IMR-90 (cell line): ENCODE data around the gene TSKU.

Source experiments
- CEBPB ChIP-seq: IDR thresholded peaks from 2 replicates; pipeline ENCODE4 v1.6.1; 2012; ENCODE audit warnings: low read depth, low read length, improper control_type of control experiment
- CTCF ChIP-seq: conservative IDR thresholded peaks from 2 replicates; pipeline ENCODE4 v1.5.1; 2012; ENCODE audit warnings: mild to moderate bottlenecking, low read depth, low read length, improper control_type of control experiment
- POLR2A ChIP-seq: IDR thresholded peaks from 2 replicates; pipeline ENCODE4 v1.6.1; 2012; ENCODE audit warnings: mild to moderate bottlenecking, low read depth, low read length
- RAD21 ChIP-seq: IDR thresholded peaks from 2 replicates; pipeline ENCODE4 v1.6.1; 2012; ENCODE audit warnings: low read length, improper control_type of control experiment
- RCOR1 ChIP-seq: IDR thresholded peaks from 2 replicates; pipeline ENCODE4 v1.6.1; 2012; ENCODE audit warnings: mild to moderate bottlenecking, low read length, improper control_type of control experiment; ENCODE audit not compliant: insufficient replicate concordance
- RFX5 ChIP-seq: IDR thresholded peaks from 2 replicates; pipeline ENCODE4 v1.8.0; 2012; ENCODE audit warnings: low read depth, mild to moderate bottlenecking, low read length, moderate library complexity
- SMC3 ChIP-seq: fragments of 150-350 bp; IDR thresholded peaks from 2 replicates; pipeline ENCODE4 v1.6.1; 2016; ENCODE audit warnings: low read depth, mild to moderate bottlenecking, antibody characterized with exemption, low read length, moderate library complexity
- TF ChIP-seq, protein P1 (sequence below): fragments of 150-350 bp; IDR thresholded peaks from 2 replicates; pipeline ENCODE4 v1.6.1; 2017; ENCODE audit warnings: mild to moderate bottlenecking, antibody characterized with exemption, low read length, low read depth

- TF ChIP-seq POLR2A (no peak), CTCF (no peak), SMC3 (no peak), CEBPB (no peak), RAD21 (no peak), RCOR1 (no peak), RFX5 (no peak)
- TF ChIP-seq, protein P1, sequence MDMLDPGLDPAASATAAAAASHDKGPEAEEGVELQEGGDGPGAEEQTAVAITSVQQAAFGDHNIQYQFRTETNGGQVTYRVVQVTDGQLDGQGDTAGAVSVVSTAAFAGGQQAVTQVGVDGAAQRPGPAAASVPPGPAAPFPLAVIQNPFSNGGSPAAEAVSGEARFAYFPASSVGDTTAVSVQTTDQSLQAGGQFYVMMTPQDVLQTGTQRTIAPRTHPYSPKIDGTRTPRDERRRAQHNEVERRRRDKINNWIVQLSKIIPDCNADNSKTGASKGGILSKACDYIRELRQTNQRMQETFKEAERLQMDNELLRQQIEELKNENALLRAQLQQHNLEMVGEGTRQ = no peak
Observed at GRCh38 chr11:76808171-76808570, 25.0 kb downstream of the TSKU start.
